Erythroblast (primary cell): ENCODE measurements around the gene KRIT1.

ENCODE experiments used
- GATA1 ChIP-seq: IDR thresholded peaks from 2 replicates; pipeline ENCODE4 v1.6.1; 2011; ENCODE audit warnings: low read depth, mild to moderate bottlenecking, control low read depth, low read length, moderate library complexity
- POLR2A ChIP-seq: IDR thresholded peaks from 2 replicates; pipeline ENCODE4 v1.6.1; 2011; ENCODE audit warnings: mild to moderate bottlenecking, low read length

GRCh38 chr7:92289321-92289720, 43.6 kb upstream of the KRIT1 start:
- no peak for TF ChIP-seq POLR2A
- no peak for TF ChIP-seq GATA1
